ENCODE data around the gene MTCH2. TPM values are rescaled to one million over a fixed set of nuclear protein-coding genes. Genes with fewer than 3 reads are reported as not detected.

The MTCH2 gene
- total RNA-seq, 1 donor = 88.1 TPM

DNA sequence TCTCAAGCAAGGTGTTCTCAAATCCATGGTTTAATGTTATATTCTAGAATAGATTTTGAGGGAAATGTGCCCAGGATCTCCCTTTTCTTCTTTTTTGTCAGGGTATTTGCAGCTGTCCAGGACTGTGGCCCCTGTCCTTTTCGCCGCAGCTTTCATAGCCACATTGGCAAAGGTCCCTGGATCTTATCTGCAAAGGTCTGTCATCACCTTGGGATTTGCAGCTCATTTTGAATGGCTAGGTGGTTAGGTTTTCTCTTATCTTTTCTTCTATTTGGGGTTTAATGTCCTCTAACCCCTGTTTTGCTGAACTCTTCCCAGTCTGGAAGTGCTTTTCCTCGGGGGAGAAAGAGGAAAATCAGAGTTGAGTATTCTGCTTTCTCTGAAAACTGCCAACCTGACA lies 36.4 kb downstream of the MTCH2 start:
- no peak overlapping the region for H3K4me3 ChIP-seq (ENCODE audit: low read depth, low read length)
- DNase-seq (ENCODE audit: low read depth) = no peak
- TF ChIP-seq, protein P1, sequence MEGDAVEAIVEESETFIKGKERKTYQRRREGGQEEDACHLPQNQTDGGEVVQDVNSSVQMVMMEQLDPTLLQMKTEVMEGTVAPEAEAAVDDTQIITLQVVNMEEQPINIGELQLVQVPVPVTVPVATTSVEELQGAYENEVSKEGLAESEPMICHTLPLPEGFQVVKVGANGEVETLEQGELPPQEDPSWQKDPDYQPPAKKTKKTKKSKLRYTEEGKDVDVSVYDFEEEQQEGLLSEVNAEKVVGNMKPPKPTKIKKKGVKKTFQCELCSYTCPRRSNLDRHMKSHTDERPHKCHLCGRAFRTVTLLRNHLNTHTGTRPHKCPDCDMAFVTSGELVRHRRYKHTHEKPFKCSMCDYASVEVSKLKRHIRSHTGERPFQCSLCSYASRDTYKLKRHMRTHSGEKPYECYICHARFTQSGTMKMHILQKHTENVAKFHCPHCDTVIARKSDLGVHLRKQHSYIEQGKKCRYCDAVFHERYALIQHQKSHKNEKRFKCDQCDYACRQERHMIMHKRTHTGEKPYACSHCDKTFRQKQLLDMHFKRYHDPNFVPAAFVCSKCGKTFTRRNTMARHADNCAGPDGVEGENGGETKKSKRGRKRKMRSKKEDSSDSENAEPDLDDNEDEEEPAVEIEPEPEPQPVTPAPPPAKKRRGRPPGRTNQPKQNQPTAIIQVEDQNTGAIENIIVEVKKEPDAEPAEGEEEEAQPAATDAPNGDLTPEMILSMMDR (IDR thresholded peaks at IDR 0.05; ENCODE audit: insufficient read depth, low read length) = no peak

DNA sequence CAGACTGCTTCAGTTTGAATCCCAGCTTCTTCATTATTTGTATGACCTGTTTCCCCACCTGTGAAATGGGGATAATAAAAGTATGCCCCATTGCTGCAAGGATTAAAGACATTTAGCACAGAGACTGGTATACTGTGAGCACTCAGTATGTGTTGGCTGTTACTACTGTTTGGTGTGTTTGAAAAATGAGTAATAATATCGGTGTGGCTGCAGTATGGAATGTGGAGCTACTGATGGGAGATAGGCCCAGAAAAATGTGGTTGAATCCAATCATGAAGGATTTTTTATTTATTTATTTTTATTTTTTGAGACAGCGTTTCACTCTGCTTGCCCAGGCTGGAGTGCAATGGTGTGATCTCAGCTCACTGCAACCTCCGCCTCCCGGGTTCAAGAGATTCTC lies 39.1 kb downstream of the MTCH2 start:
- no peak overlapping the region for H3K4me3 ChIP-seq (ENCODE audit: low read depth, low read length)
- TF ChIP-seq, protein P1 (IDR thresholded peaks at IDR 0.05; ENCODE audit: insufficient read depth, low read length) = no peak
- peak; percentile 64 for DNase-seq (ENCODE audit: low read depth)

DNA sequence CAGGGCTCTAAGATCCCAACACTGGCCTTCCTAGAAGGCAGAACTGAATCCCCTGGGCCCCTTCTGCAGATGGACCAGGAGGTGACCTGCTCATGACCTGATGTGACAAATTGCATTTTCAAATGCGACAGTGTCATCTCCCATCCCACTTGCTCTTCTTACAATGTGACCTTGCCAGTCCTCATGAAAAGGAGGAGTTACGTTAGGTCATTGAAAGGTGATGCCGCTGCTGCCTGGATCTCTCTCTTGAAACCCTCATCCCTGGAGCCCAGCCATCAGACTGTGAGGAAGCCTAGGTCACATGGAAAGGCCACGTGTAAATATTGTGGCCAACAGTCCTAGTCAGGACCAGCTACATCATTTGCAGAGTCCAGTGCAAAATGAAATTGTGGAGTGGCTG lies 42.5 kb downstream of the MTCH2 start:
- TF ChIP-seq, protein P1 (IDR thresholded peaks at IDR 0.05; ENCODE audit: insufficient read depth, low read length) = no peak
- no peak for DNase-seq (ENCODE audit: low read depth)
- no peak overlapping the region for H3K4me3 ChIP-seq (ENCODE audit: low read depth, low read length)

DNA sequence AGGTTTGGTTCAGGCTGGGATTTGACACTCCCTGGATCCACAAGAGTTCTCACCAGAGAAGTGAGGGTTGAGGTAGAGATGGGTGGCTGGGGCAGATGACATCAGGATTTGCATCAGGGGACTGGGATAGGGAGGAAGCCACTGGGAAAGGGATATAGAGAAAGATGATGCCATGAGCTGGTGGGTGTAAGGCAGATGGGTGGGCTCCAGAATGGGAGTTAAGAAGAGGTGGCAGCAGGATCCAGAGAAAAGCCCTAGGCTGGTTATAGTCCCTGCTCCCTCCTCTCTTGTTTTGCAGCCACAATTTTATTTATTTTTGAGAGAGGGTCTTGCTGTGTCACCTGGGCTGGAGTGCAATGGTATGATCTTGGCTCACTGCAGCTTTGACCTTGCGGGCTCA lies 46.4 kb downstream of the MTCH2 start:
- no peak overlapping the region for H3K4me3 ChIP-seq (ENCODE audit: low read depth, low read length)
- no peak for DNase-seq (ENCODE audit: low read depth)
- TF ChIP-seq, protein P1 (IDR thresholded peaks at IDR 0.05; ENCODE audit: insufficient read depth, low read length) = no peak

DNA sequence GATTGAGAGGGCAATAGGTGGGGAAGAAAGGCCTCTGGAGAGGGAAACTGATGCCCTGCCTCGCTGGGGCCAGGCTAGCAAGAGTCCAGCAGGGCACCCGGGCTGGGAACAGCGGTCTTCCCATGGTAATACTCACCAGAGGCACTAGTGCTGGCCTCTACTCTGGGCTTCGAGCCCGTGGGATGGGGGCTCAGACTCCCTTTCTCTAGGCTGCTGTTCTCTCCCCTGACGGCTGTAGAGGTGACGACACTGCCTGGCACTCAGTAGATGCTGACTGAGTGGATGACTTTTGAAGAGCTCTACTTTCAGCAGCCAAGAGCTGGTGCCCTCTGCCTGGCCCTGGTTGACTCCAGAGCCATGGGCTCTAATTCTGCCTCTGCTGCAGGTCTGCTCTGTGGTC lies 47.3 kb downstream of the MTCH2 start:
- no peak overlapping the region for H3K4me3 ChIP-seq (ENCODE audit: low read depth, low read length)
- no peak for DNase-seq (ENCODE audit: low read depth)
- TF ChIP-seq, protein P1 (IDR thresholded peaks at IDR 0.05; ENCODE audit: insufficient read depth, low read length) = no peak

DNA sequence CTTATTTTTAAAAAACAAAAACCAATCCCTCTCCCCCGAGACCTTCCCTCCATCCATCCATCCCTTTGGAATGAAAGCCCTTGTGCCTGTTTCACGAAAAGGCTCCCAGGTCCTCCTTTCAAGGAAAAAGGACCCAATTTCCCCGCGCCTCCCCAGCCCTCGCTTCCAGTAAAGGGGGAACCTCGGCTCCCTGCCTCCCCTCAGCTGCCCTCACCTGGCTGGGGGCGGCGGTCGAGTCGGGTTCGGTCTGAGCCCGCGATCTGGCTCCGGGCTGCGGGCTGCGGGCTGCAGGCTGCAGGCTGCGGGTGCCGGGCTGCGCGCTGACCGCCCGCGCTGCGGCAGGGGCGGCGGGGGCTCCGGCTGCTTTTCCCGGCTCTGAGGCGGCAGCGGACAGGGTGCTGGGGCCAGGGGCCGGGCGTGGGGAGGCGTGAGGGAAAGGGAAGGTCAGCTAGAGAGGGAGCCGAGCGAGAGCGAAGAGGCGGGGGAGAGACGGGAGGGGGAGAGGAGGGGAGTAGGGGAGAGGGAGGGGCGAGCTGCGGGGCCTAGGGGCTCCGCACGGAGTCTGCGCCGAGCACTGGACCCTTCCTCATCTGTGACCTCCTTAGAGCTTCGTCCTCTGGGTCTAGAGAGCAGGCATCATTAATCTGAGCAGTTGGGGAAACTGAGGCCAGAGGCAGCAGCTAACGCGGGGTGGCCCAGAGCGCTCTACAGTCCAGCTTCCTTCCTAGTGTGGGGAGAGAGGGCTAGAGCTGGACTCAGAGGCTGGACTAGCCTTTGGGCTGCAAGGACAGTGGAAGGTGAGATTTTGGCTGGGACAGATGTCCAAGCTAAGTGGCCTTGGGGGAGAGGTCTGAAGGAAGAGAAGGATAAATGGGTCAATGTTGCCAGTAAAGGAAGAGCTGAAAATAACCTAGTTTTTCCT lies 48.2 kb downstream of the MTCH2 start, which contains the start of gene C1QTNF4:
Gene C1QTNF4 (minus strand): TSS at position 478 of the 922 bp plus-strand sequence. CDS start 3,601 bp downstream, outside the sequence.
- DNase-seq (ENCODE audit: low read depth) = no peak
- TF ChIP-seq, protein P1 (IDR thresholded peaks at IDR 0.05; ENCODE audit: insufficient read depth, low read length) = no peak
- peak within 1 kb of the TSS; percentile 42 for H3K4me3 ChIP-seq (ENCODE audit: low read depth, low read length)
